Fibroblast of lung (primary cell): Measurements from ENCODE around the gene FN3KRP. TPM values are rescaled to one million over a fixed set of nuclear protein-coding genes. Genes with fewer than 3 reads are reported as not detected.

Experiments used
- DNase-seq, 2 donors: peaks; one replicate each; pipeline versions ENCODE4 v3.0.0 to v3.0.0-alpha.2; 2010; ENCODE audit warnings: low read depth in 2 of 2
- H2AFZ ChIP-seq: 2 replicates; pipeline ENCODE4 v1.5.1; 2012; ENCODE audit warnings: low read length, control low read depth, inconsistent platforms
- H3K27ac ChIP-seq: 2 replicates; pipeline ENCODE4 v1.5.1; 2011; ENCODE audit warnings: low read length, control low read depth; ENCODE audit not compliant: insufficient read depth
- H3K27me3 ChIP-seq: 2 replicates; pipeline ENCODE4 v1.5.1; 2011; ENCODE audit warnings: mild to moderate bottlenecking, low read length; ENCODE audit not compliant: control insufficient read depth, insufficient read depth
- H3K36me3 ChIP-seq: 2 replicates; pipeline ENCODE4 v1.5.1; 2011; ENCODE audit warnings: low read length; ENCODE audit not compliant: control insufficient read depth, insufficient read depth
- H3K4me1 ChIP-seq: 2 replicates; pipeline ENCODE4 v1.5.1; 2011; ENCODE audit warnings: low read length; ENCODE audit not compliant: control insufficient read depth, insufficient read depth; ENCODE audit errors: extremely low read depth
- H3K4me2 ChIP-seq: 2 replicates; pipeline ENCODE4 v1.5.1; 2011; ENCODE audit warnings: low read length, control low read depth; ENCODE audit not compliant: insufficient read depth; ENCODE audit errors: extremely low read depth
- H3K4me3 ChIP-seq, 4 experiments: fragments of 200-600 bp in 1 of 4; sonication (generic) in 1 of 4; replicated peaks in 1 of 4; 2 replicates each; pipeline ENCODE4 v1.5.1; 2011 to 2016; ENCODE audit warnings: low read length in 4 of 4, low read depth in 3 of 4, mild to moderate bottlenecking in 3 of 4, control low read depth in 2 of 4, inconsistent platforms in 1 of 4, mixed read lengths in 1 of 4; ENCODE audit not compliant: insufficient read depth in 1 of 4; ENCODE audit errors: control extremely low read depth in 1 of 4
- H3K79me2 ChIP-seq: 2 replicates; pipeline ENCODE4 v1.5.1; 2012; ENCODE audit warnings: mild to moderate bottlenecking, low read length, inconsistent platforms; ENCODE audit not compliant: control insufficient read depth, insufficient read depth
- H3K9ac ChIP-seq: 2 replicates; pipeline ENCODE4 v1.5.1; 2011; ENCODE audit warnings: mild to moderate bottlenecking, low read length, control low read depth; ENCODE audit not compliant: insufficient read depth
- H3K9me3 ChIP-seq: 2 replicates; pipeline ENCODE4 v1.5.1; 2012; ENCODE audit warnings: low read depth, low read length; ENCODE audit not compliant: control insufficient read depth, insufficient read depth
- H4K20me1 ChIP-seq: 2 replicates; pipeline ENCODE4 v1.5.1; 2011; ENCODE audit warnings: low read length; ENCODE audit not compliant: control insufficient read depth, insufficient read depth; ENCODE audit errors: extremely low read depth
- EZH2 ChIP-seq: IDR thresholded peaks from 2 replicates; pipeline ENCODE4 v1.5.1; 2012; ENCODE audit warnings: low read length, control low read depth, mild to moderate bottlenecking; ENCODE audit errors: missing control alignments
- polyA plus RNA-seq, 2 donors: library from polyadenylated mRNA; depleted of rRNA in 1 of 2; stranded (reverse) in 1 of 2; unstranded in 1 of 2; fragments of >200 nt; gene quantifications; 2 replicates each; pipeline ENCODE4 v1.2.1, GENCODE V29; 2011 to 2012; ENCODE audit warnings: missing spikeins in 1 of 2
- total RNA-seq: library from RNA; depleted of rRNA; stranded (reverse); fragments of >200 nt; gene quantifications from 2 replicates; pipeline ENCODE4 v1.2.1, GENCODE V29; 2014
- TF ChIP-seq, protein P1 (sequence below), 2 donors: IDR thresholded peaks in 1 of 2; conservative IDR thresholded peaks in 1 of 2; 1 replicate in 1 of 2; 2 replicates in 1 of 2; pipeline ENCODE4 v1.5.1; 2011 to 2012; ENCODE audit warnings: low read length in 2 of 2, control low read depth in 1 of 2, inconsistent platforms in 1 of 2, low read depth in 1 of 2, mild to moderate bottlenecking in 1 of 2

Gene FN3KRP
- total and polyA plus RNA-seq, 2 donors (not counting 1 experiment from before 2014, with no cell fraction given), result 13.2 to 16.5 TPM

DNA sequence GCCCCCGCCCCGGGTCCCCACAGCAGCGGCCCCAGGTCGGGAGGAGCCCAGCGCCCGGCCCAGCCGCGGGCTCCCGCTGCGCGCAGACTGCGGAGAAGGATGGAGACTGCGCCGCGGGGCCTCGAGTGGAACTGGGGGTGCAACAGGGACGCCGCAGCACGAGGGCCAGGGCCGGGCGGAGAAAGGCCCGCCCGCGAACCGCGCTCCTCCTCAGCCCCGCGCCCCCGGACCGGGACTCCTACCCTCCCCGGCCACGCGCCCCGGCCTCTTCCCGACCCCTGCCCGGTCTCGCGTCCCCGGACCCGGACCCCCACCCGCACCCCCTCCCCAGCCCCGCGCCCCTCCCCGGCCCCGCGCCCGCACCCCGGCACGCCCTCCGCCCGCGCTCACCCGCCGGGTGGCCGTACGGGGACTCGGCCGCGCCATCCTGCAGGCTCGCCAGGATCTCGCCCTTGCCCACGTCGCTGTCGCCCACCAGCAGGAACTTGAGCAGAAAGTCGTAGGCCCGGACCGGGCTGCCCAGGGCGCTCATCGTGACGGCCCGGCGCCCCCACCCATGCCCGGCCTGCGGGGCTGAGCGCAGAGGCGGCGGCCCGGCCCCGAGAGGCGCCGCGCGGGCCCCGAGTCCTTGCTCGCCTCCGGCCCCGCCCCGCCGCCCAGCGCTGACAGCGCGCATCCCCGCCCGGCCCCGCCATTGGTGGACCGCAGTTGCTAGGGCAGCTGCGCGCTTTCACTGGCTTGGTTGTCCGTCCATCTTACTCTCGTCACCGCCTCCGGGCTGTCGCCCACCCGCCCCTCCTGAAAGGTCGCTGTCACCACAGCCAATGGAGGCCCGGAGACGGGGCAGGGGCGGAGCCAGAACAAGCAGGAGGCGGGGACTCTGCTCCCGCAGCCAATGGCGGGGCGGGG is 18.2 kb upstream of the FN3KRP start, which contains the start of gene RAB40B:
TSS of gene RAB40B (minus strand) at position 634 of the 909 bp plus-strand sequence. CDS start at position 532, 102 bp downstream.
- Histone ChIP-seq H3K9me3 (no peaks in the 10 kb centered on the region), H4K20me1 (no peaks in the 10 kb centered on the region), H3K79me2 (no peaks in the 10 kb centered on the region), H3K4me1 (peaks cover 5% of the 10 kb centered on the region), H3K36me3 (no peaks in the 10 kb centered on the region), H3K27ac (no peak within 1 kb of the TSS), H3K4me3 (peak within 1 kb of the TSS; percentile 53 to 69 (median 56)), H3K4me2 (peak within 1 kb of the TSS; percentile 94), H3K9ac (peak within 1 kb of the TSS; percentile 30), H2AFZ (peak within 1 kb of the TSS; percentile 62), H3K27me3 (peaks cover 6% of the 10 kb centered on the region)
- peak; percentile 98 for DNase-seq
- no peak for TF ChIP-seq EZH2
- TF ChIP-seq, protein P1, sequence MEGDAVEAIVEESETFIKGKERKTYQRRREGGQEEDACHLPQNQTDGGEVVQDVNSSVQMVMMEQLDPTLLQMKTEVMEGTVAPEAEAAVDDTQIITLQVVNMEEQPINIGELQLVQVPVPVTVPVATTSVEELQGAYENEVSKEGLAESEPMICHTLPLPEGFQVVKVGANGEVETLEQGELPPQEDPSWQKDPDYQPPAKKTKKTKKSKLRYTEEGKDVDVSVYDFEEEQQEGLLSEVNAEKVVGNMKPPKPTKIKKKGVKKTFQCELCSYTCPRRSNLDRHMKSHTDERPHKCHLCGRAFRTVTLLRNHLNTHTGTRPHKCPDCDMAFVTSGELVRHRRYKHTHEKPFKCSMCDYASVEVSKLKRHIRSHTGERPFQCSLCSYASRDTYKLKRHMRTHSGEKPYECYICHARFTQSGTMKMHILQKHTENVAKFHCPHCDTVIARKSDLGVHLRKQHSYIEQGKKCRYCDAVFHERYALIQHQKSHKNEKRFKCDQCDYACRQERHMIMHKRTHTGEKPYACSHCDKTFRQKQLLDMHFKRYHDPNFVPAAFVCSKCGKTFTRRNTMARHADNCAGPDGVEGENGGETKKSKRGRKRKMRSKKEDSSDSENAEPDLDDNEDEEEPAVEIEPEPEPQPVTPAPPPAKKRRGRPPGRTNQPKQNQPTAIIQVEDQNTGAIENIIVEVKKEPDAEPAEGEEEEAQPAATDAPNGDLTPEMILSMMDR (conservative IDR thresholded peaks at IDR 0.05 in 1 of 2, IDR thresholded peaks at IDR 0.05 in 1 of 2; ENCODE audit: low read depth in 1 of 2, low read length in 2 of 2), result no peak

- TF ChIP-seq, protein P1 (conservative IDR thresholded peaks at IDR 0.05 in 1 of 2, IDR thresholded peaks at IDR 0.05 in 1 of 2; ENCODE audit: low read depth in 1 of 2, low read length in 2 of 2), result no peak
- no peak for TF ChIP-seq EZH2
Observed at GRCh38 chr17:82698974-82699442, 17.5 kb upstream of the FN3KRP start.

GRCh38 chr17:82699551-82699950 is 17.0 kb upstream of the FN3KRP start:
- DNase-seq, result no peak
- Histone ChIP-seq H3K27ac (no peak overlapping the region), H3K27me3 (peaks cover 6% of the 10 kb centered on the region), H3K9me3 (no peaks in the 10 kb centered on the region), H3K79me2 (no peaks in the 10 kb centered on the region), H3K4me1 (peaks cover 5% of the 10 kb centered on the region), H3K4me2 (no peak overlapping the region), H3K36me3 (no peaks in the 10 kb centered on the region), H4K20me1 (no peaks in the 10 kb centered on the region), H2AFZ (no peak overlapping the region), H3K9ac (no peak overlapping the region), H3K4me3 (peak overlapping the region in 2 of 4 experiments; percentile 53 to 69)
- TF ChIP-seq EZH2, result no peak
- TF ChIP-seq, protein P1 (conservative IDR thresholded peaks at IDR 0.05 in 1 of 2, IDR thresholded peaks at IDR 0.05 in 1 of 2; ENCODE audit: low read depth in 1 of 2, low read length in 2 of 2), result no peak

More at GRCh38 chr17:82698974-82699442, 17.5 kb upstream of the FN3KRP start:
- peak in 1 of 2 donors; percentile 8 for DNase-seq
- Histone ChIP-seq H3K4me1 (peaks cover 5% of the 10 kb centered on the region), H3K4me3 (peak overlapping the region; percentile 53 to 69 (median 54)), H3K9me3 (no peaks in the 10 kb centered on the region), H3K9ac (peak overlapping the region; percentile 30), H3K4me2 (peak overlapping the region; percentile 82), H3K27ac (no peak overlapping the region), H2AFZ (peak overlapping the region; percentile 47), H3K27me3 (peaks cover 6% of the 10 kb centered on the region), H4K20me1 (no peaks in the 10 kb centered on the region), H3K79me2 (no peaks in the 10 kb centered on the region), H3K36me3 (no peaks in the 10 kb centered on the region)
